Activated T-helper 1 cell treated with anti-CD3 and anti-CD28 coated beads, Interleukin-12 subunit alpha, Interleukin-12 subunit beta, Interleukin-2, Interleukin-4 antibody, amounts not matched to agents 30 ng/mL and 10 ng/mL and 1 ng/mL, durations not matched to agents 14 hours and 24 hours and 36 hours (primary cell): ENCODE data around the gene SLC48A1. TPM values are rescaled to one million over a fixed set of nuclear protein-coding genes. Genes with fewer than 3 reads are reported as not detected.

Experiments
- DNase-seq: peaks from one replicate; pipeline ENCODE4 v3.0.0; 2021; ENCODE audit warnings: low spot score
- H3K27ac Mint-ChIP-seq: one replicate; pipeline ENCODE4 v1.8.0; 2021; ENCODE audit warnings: mild to moderate bottlenecking, mixed read lengths
- H3K27me3 Mint-ChIP-seq: one replicate; pipeline ENCODE4 v1.8.0; 2022; ENCODE audit warnings: mild to moderate bottlenecking, moderate library complexity, mixed read lengths; ENCODE audit not compliant: insufficient read depth
- H3K36me3 Mint-ChIP-seq: one replicate; pipeline ENCODE4 v1.8.0; 2021; ENCODE audit warnings: low read depth, mixed read lengths
- H3K4me1 Mint-ChIP-seq: one replicate; pipeline ENCODE4 v1.8.0; 2021; ENCODE audit warnings: low read depth, mixed read lengths
- H3K4me3 Mint-ChIP-seq: one replicate; pipeline ENCODE4 v1.8.0; 2021; ENCODE audit warnings: mild to moderate bottlenecking, moderate library complexity, mixed read lengths
- H3K9me3 Mint-ChIP-seq: one replicate; pipeline ENCODE4 v1.8.0; 2021; ENCODE audit warnings: mixed read lengths
- intact Hi-C: fragments of 100-400 bp; cut with micrococcal nuclease; formaldehyde crosslinking; loops from one replicate; pipeline ENCODE4 v1.15.1; 2024
- total RNA-seq: library from RNA; stranded (reverse); gene quantifications from 2 replicates; pipeline ENCODE4 v1.2.3, GENCODE V29; 2022

SLC48A1 gene
- total RNA-seq, 1 donor from 2014 or later, result 12.7 TPM

DNA sequence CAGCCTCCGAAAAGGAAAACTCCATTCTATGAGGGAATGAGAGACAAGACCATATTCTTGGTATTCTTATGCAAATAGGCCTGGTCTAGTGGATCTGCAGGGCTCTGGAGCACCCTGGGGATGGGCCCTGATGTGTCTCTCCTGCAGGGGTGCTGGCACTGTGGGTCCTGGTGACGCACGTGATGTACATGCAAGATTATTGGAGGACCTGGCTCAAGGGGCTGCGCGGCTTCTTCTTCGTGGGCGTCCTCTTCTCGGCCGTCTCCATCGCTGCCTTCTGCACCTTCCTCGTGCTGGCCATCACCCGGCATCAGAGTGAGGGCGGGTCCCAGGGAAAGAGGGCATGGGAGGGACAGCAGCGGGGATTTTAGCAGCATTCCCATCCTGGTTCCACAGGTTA, 5.8 kb downstream of the SLC48A1 start:
- Mint-ChIP-seq H3K4me1 (peaks cover 55% of the 10 kb centered on the region), H3K4me3 (no peak overlapping the region), H3K36me3 (peaks cover 14% of the 10 kb centered on the region), H3K9me3 (no peaks in the 10 kb centered on the region), H3K27me3 (no peaks in the 10 kb centered on the region), H3K27ac (peak overlapping the region; percentile 89)
- no peak for DNase-seq
- intact Hi-C loops, result loop anchor here (1.0 to 2.0 kb wide), 5 partner anchors 28 to 64 kb away; no protein-coding TSS in a partner anchor

DNA sequence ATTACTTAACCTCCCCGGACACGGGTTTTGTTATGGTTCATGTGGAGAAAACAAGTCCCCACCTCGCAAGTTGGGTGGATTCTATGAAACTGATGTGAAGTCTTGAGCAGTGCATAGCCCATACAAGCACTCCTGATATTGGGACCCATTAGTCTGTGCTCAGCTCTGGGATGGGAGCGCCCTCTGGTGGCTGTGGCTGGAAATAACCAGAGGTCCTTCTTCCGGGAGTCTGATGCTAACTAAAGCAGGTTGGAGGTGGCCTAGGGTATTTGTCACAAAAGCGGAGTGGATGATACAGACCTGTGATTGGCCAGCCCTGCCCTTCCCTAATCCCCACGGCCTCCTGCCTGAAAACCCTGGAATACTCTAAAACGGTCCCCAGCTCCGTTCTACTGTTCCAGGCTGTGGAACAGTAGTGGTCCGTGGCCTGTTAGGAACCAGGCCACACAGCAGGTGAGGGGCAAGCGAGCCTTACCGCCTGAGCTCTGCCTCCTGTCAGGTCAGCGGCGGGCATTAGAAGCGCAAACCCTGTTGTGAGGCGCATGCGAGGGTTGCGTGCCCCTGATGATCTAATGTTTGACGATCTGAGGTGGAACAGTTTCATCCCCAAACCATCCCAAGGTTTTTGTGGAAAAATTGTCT, 6.4 kb downstream of the SLC48A1 start:
- Mint-ChIP-seq H3K27ac (peak overlapping the region; percentile 89), H3K9me3 (no peaks in the 10 kb centered on the region), H3K4me3 (no peak overlapping the region), H3K36me3 (peaks cover 14% of the 10 kb centered on the region), H3K4me1 (peaks cover 50% of the 10 kb centered on the region), H3K27me3 (no peaks in the 10 kb centered on the region)
- intact Hi-C loops, result loop anchor here (1.0 to 2.0 kb wide), 5 partner anchors 27 to 64 kb away; no protein-coding TSS in a partner anchor
- DNase-seq, result peak; percentile 84

DNA sequence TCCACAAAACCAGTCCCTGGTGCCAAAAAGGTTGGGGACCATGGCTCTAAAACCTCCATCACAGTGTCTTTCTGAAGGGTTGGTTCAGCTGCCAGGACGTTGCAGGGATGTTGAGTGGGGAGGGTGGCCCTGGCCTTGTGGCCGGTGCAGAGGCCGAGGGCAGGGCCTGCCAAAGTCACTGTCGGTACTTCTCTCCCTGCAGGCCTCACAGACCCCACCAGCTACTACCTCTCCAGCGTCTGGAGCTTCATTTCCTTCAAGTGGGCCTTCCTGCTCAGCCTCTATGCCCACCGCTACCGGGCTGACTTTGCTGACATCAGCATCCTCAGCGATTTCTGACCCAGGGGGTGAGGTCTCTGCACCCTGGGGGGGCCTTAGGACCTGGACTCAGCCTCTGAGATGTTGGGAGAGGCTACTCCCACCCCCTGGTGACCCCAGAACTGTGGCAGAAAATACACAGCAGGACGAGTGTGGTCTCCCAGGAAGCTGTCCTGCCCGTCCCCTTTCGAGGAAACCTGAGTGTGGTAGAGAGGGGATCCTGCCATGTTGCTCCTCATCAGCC, 7.0 kb downstream of the SLC48A1 start:
- intact Hi-C loops, result loop anchor here (1.0 to 2.0 kb wide), 5 partner anchors 27 to 65 kb away; no protein-coding TSS in a partner anchor
- no peaks in the 10 kb centered on the region for H3K27me3 Mint-ChIP-seq
- peaks cover 20% of the 10 kb centered on the region for H3K36me3 Mint-ChIP-seq
- no peaks in the 10 kb centered on the region for H3K9me3 Mint-ChIP-seq
- no peak overlapping the region for H3K27ac Mint-ChIP-seq
- H3K4me1 Mint-ChIP-seq, result peaks cover 45% of the 10 kb centered on the region
- no peak for DNase-seq
- no peak overlapping the region for H3K4me3 Mint-ChIP-seq

DNA sequence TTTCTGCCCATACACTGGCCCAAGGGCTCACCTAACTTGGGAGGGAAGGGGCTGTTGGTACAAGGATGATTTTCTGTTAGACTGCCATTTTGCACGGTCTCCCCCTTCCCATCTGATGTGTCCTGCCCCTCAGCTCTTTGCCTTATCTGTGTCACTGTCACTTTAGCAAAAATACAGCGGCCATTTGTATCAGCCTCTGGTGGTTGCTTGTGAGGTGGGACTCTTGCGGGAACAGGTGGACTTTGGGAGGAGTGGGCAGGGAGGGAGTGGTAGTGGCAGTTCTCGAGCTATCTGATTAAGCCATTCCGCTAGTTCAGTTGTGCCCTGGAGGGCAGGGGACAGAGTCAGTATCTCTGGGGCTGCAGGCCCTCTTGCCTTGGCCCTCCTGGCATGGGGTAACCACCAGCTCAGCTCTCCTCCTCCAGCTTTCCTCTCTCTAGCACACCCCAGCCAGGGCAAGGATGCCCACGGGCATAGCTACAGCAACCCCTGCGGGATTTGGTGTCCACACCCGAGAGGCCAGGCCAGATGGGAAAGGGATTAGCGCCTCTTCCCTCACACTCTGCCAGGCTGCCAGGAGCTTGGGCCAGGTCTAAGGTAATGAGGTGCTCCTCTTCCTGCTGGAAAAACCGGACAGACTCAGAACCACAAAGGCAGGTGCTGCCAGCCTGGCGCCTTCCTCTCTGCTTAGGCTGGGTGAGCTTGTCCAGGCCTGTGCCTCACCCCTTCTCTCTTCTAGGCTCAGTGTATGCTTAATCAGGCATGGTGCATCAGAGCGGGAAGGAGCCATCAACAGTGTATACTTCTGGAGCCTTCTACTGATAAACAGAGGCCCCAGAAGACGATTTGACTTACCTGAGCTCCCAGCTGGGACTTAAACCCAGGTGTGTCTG, 8.7 kb downstream of the SLC48A1 start:
- Mint-ChIP-seq H3K4me1 (peaks cover 28% of the 10 kb centered on the region), H3K4me3 (no peak overlapping the region), H3K27ac (peak overlapping the region; percentile 70), H3K9me3 (no peaks in the 10 kb centered on the region), H3K36me3 (peaks cover 34% of the 10 kb centered on the region), H3K27me3 (no peaks in the 10 kb centered on the region)
- DNase-seq, result no peak
- intact Hi-C loops, result no loop called here

GRCh38 chr12:47782372-47782770, 9.3 kb downstream of the SLC48A1 start:
- DNase-seq, result no peak
- Mint-ChIP-seq H3K27me3 (no peaks in the 10 kb centered on the region), H3K4me1 (peaks cover 26% of the 10 kb centered on the region), H3K27ac (peak overlapping the region; percentile 57), H3K36me3 (peaks cover 40% of the 10 kb centered on the region), H3K4me3 (no peak overlapping the region), H3K9me3 (no peaks in the 10 kb centered on the region)
- intact Hi-C loops, result no loop called here

DNA sequence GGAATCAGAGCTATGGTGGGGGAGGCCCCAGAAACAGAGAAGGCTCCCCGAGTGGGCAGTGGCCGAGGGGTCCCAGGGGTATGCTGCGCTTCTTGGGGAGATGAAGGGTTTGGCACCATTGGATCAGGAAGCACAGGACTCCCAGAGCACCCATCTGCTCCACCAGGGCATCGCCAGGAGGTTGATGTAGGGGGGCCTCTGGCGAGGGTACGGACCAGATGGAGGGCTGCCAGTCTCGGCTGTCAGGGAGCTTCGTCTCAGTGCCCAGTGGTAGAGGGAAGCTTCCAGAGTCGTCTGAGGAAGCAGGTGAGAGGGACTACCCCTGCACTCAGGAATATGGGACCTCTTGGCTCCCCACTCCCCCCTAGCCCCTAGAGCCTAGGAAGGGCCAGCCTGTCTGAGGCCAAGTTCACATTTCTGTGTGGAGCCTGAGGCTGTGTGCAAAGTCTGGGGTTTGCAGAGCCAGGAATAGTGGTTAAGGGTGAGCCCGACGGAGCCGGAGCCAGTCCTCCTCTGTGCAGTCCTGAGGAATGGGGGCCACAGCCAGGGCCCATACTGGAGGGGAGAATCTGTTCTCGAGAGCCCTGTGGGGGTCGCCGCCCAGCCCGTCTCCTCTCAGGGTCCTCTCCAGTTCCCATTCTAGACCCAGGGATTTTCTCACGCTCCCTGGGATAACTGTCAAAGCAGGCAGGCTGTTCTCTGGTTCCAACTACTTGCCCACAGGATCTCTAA, 10.2 kb downstream of the SLC48A1 start:
- H3K4me1 Mint-ChIP-seq, result peaks cover 26% of the 10 kb centered on the region
- no peaks in the 10 kb centered on the region for H3K27me3 Mint-ChIP-seq
- peaks cover 48% of the 10 kb centered on the region for H3K36me3 Mint-ChIP-seq
- intact Hi-C loops, result no loop called here
- no peaks in the 10 kb centered on the region for H3K9me3 Mint-ChIP-seq
- no peak for DNase-seq
- no peak overlapping the region for H3K4me3 Mint-ChIP-seq
- peak overlapping the region; percentile 55 for H3K27ac Mint-ChIP-seq

- intact Hi-C loops, result loop anchor here (2.0 kb wide), 1 partner anchor 19 kb away; no protein-coding TSS in a partner anchor
- Mint-ChIP-seq H3K27ac (peak overlapping the region; percentile 23), H3K9me3 (no peaks in the 10 kb centered on the region)
Observed at GRCh38 chr12:47783821-47784819, 11.1 kb downstream of the SLC48A1 start.

GRCh38 chr12:47785036-47785886, 12.2 kb downstream of the SLC48A1 start:
- Mint-ChIP-seq H3K36me3 (peaks cover 57% of the 10 kb centered on the region), H3K4me3 (no peak overlapping the region), H3K4me1 (peaks cover 13% of the 10 kb centered on the region), H3K27me3 (no peaks in the 10 kb centered on the region), H3K9me3 (no peaks in the 10 kb centered on the region), H3K27ac (peak overlapping the region; percentile 66)
- intact Hi-C loops, result loop anchor here (2.0 kb wide), 1 partner anchor 18 kb away; no protein-coding TSS in a partner anchor
- DNase-seq, result no peak

More at GRCh38 chr12:47783821-47784819, 11.1 kb downstream of the SLC48A1 start:
- Mint-ChIP-seq H3K4me3 (no peak overlapping the region), H3K4me1 (peaks cover 18% of the 10 kb centered on the region), H3K36me3 (peaks cover 54% of the 10 kb centered on the region), H3K27me3 (no peaks in the 10 kb centered on the region)
- no peak for DNase-seq

GRCh38 chr12:47785887-47786661, 13.0 kb downstream of the SLC48A1 start:
- peaks cover 65% of the 10 kb centered on the region for H3K36me3 Mint-ChIP-seq
- peaks cover 13% of the 10 kb centered on the region for H3K4me1 Mint-ChIP-seq
- H3K27ac Mint-ChIP-seq, result peak overlapping the region; percentile 67
- DNase-seq, result no peak
- no peaks in the 10 kb centered on the region for H3K9me3 Mint-ChIP-seq
- no peaks in the 10 kb centered on the region for H3K27me3 Mint-ChIP-seq
- intact Hi-C loops, result loop anchor here (2.0 kb wide), 1 partner anchor 17 kb away; no protein-coding TSS in a partner anchor
- no peak overlapping the region for H3K4me3 Mint-ChIP-seq

DNA sequence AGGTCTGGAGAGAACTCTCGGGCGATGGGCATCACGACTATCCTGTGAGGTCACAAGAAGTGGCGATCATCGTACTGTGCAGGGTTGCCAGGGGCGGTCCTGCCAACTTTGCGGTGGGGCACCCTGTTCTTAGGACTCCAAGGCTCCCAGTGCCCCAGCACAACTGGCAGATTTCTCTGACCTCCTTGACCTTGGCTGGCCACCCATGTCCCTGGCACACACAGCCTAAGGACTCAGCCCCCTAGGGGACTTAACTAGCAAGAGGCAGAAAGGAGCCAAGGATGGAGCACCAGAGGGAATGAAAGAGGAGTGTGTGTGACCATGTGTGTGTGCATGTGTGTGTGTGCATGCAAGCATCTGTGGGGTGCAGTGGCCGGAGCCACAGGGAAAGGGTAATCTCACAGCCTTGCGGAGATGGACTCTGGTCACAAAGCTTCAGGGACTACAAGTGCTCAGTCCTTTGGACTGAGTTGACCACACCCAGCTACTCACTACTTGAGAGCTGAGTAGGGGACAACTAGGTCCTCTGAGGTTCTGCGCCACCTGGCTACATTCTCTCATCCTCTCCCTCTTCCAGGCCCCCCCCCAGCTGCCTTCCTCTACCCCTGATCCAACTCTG, 13.7 kb downstream of the SLC48A1 start:
- Mint-ChIP-seq H3K36me3 (peaks cover 65% of the 10 kb centered on the region), H3K9me3 (no peaks in the 10 kb centered on the region), H3K4me3 (no peak overlapping the region), H3K27me3 (no peaks in the 10 kb centered on the region), H3K4me1 (peaks cover 13% of the 10 kb centered on the region), H3K27ac (peak overlapping the region; percentile 67)
- intact Hi-C loops, result no loop called here
- DNase-seq, result no peak
